Mammary epithelial cell (primary cell): ENCODE results near the gene SCO2.

ENCODE experiments used
- EZH2 ChIP-seq: IDR thresholded peaks from 2 replicates; pipeline ENCODE4 v1.6.1; 2012; ENCODE audit warnings: low read length, inconsistent platforms, borderline replicate concordance
- TF ChIP-seq, protein P1 (sequence below), 2 donors: IDR thresholded peaks in 1 of 2; conservative IDR thresholded peaks in 1 of 2; 2 replicates each; pipeline ENCODE4 v1.5.1; 2011 to 2012; ENCODE audit warnings: inconsistent platforms in 2 of 2, low read length in 2 of 2, mild to moderate bottlenecking in 2 of 2, control low read depth in 1 of 2, low read depth in 1 of 2; ENCODE audit not compliant: insufficient read depth in 1 of 2; ENCODE audit errors: extremely low read depth in 1 of 2

GRCh38 chr22:50561401-50562358, 36.3 kb upstream of the SCO2 start:
- TF ChIP-seq, protein P1, sequence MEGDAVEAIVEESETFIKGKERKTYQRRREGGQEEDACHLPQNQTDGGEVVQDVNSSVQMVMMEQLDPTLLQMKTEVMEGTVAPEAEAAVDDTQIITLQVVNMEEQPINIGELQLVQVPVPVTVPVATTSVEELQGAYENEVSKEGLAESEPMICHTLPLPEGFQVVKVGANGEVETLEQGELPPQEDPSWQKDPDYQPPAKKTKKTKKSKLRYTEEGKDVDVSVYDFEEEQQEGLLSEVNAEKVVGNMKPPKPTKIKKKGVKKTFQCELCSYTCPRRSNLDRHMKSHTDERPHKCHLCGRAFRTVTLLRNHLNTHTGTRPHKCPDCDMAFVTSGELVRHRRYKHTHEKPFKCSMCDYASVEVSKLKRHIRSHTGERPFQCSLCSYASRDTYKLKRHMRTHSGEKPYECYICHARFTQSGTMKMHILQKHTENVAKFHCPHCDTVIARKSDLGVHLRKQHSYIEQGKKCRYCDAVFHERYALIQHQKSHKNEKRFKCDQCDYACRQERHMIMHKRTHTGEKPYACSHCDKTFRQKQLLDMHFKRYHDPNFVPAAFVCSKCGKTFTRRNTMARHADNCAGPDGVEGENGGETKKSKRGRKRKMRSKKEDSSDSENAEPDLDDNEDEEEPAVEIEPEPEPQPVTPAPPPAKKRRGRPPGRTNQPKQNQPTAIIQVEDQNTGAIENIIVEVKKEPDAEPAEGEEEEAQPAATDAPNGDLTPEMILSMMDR (conservative IDR thresholded peaks at IDR 0.05 in 1 of 2, IDR thresholded peaks at IDR 0.05 in 1 of 2; ENCODE audit: extremely low read depth in 1 of 2, insufficient read depth in 1 of 2, low read depth in 1 of 2, low read length in 2 of 2): no peak
- TF ChIP-seq EZH2: no peak
